Measurements from ENCODE around the gene CYP4F3. TPM values are rescaled to one million over a fixed set of nuclear protein-coding genes. Genes with fewer than 3 reads are reported as not detected.
"Not testable (repeated sequence)": the region's sequence is repeated elsewhere in the genome, so short reads cannot be mapped to it uniquely, and the experiment has no call there.

CYP4F3 gene
- total RNA-seq, 1 donor from 2014 or later = 0.41 TPM

- TF ChIP-seq, protein P1, sequence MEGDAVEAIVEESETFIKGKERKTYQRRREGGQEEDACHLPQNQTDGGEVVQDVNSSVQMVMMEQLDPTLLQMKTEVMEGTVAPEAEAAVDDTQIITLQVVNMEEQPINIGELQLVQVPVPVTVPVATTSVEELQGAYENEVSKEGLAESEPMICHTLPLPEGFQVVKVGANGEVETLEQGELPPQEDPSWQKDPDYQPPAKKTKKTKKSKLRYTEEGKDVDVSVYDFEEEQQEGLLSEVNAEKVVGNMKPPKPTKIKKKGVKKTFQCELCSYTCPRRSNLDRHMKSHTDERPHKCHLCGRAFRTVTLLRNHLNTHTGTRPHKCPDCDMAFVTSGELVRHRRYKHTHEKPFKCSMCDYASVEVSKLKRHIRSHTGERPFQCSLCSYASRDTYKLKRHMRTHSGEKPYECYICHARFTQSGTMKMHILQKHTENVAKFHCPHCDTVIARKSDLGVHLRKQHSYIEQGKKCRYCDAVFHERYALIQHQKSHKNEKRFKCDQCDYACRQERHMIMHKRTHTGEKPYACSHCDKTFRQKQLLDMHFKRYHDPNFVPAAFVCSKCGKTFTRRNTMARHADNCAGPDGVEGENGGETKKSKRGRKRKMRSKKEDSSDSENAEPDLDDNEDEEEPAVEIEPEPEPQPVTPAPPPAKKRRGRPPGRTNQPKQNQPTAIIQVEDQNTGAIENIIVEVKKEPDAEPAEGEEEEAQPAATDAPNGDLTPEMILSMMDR (IDR thresholded peaks at IDR 0.05) = no peak
- no peaks in the 10 kb centered on the region for H3K36me3 ChIP-seq
- no peak within 1 kb of the TSS for H3K4me3 ChIP-seq
- H3K9me3 ChIP-seq = no peaks in the 10 kb centered on the region
- H3K4me1 ChIP-seq = peaks cover 3% of the 10 kb centered on the region
- H3K27ac ChIP-seq = no peak within 1 kb of the TSS
- intact Hi-C loops (cut with DNase I) = no loop called here
- no peaks in the 10 kb centered on the region for H3K27me3 ChIP-seq
- peak; percentile 82 for DNase-seq
- peak; percentile 82 for ATAC-seq
Observed at GRCh38 chr19:15672580-15673175, 32.0 kb downstream of the CYP4F3 start, which contains the start of gene CYP4F12. CYP4F12 (plus strand) TSS chr19:15673087; CDS start chr19:15673530, 443 bp downstream.

- TF ChIP-seq, protein P1 (IDR thresholded peaks at IDR 0.05) = no peak
- DNase-seq = no peak
- Histone ChIP-seq H3K27ac (no peak overlapping the region), H3K36me3 (no peaks in the 10 kb centered on the region), H3K9me3 (no peaks in the 10 kb centered on the region), H3K4me1 (peaks cover 3% of the 10 kb centered on the region), H3K27me3 (no peaks in the 10 kb centered on the region), H3K4me3 (no peak overlapping the region)
- ATAC-seq = peak; percentile 21
- intact Hi-C loops (cut with DNase I) = no loop called here
Observed at GRCh38 chr19:15673176-15673654, 32.5 kb downstream of the CYP4F3 start.

- ATAC-seq (no peak), DNase-seq (no peak)
- H3K9me3 ChIP-seq = no peaks in the 10 kb centered on the region
- H3K27me3 ChIP-seq = no peaks in the 10 kb centered on the region
- peaks cover 3% of the 10 kb centered on the region for H3K4me1 ChIP-seq
- intact Hi-C loops (cut with DNase I) = no loop called here
- no peaks in the 10 kb centered on the region for H3K36me3 ChIP-seq
- no peak overlapping the region for H3K4me3 ChIP-seq
- TF ChIP-seq, protein P1 (IDR thresholded peaks at IDR 0.05) = no peak
- H3K27ac ChIP-seq = no peak overlapping the region
Observed at GRCh38 chr19:15675560-15675959, 34.9 kb downstream of the CYP4F3 start.

- no peak overlapping the region for H3K4me3 ChIP-seq
- no peaks in the 10 kb centered on the region for H3K4me1 ChIP-seq
- no peak for ATAC-seq
- TF ChIP-seq, protein P1 (IDR thresholded peaks at IDR 0.05) = no peak
- H3K27me3 ChIP-seq = no peaks in the 10 kb centered on the region
- H3K27ac ChIP-seq = no peak overlapping the region
- no peak for DNase-seq
- no peaks in the 10 kb centered on the region for H3K9me3 ChIP-seq
- intact Hi-C loops (cut with DNase I) = no loop called here
- no peaks in the 10 kb centered on the region for H3K36me3 ChIP-seq
Observed at GRCh38 chr19:15679089-15679488, 38.4 kb downstream of the CYP4F3 start.

DNA sequence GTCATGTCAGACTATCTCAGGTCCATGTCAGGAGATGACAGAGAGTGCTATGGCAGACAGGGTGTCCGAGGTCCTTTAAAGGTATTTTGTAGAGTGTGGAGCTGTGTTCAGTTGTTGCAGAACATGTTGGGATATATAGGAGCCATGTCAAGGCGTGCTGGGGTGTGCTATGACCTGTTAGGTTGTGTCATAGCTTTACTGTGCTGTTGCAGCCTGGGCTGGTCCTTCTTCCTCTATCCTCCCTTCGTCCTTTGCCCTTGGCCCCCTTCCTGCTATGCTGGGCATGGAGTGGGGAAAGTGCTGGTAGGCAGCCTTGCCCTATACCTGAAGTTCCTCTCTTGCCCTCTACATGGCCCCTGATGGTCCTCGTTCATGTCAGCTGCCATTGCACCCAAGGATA is 39.2 kb downstream of the CYP4F3 start:
- H3K27me3 ChIP-seq; H3K27ac ChIP-seq; intact Hi-C loops (cut with DNase I); H3K4me1 ChIP-seq; H3K4me3 ChIP-seq; DNase-seq; ATAC-seq; H3K36me3 ChIP-seq; H3K9me3 ChIP-seq: not testable (repeated sequence)

- intact Hi-C loops (cut with DNase I) = no loop called here
- DNase-seq (no peak), ATAC-seq (no peak)
- H3K9me3 ChIP-seq = no peaks in the 10 kb centered on the region
- no peak overlapping the region for H3K27ac ChIP-seq
- H3K36me3 ChIP-seq = no peaks in the 10 kb centered on the region
- TF ChIP-seq, protein P1 (IDR thresholded peaks at IDR 0.05) = no peak
- H3K27me3 ChIP-seq = no peaks in the 10 kb centered on the region
- no peak overlapping the region for H3K4me3 ChIP-seq
- no peaks in the 10 kb centered on the region for H3K4me1 ChIP-seq
Observed at GRCh38 chr19:15680478-15681322, 40.0 kb downstream of the CYP4F3 start.
